ENCODE data around the gene RYR1. TPM values are rescaled to one million over a fixed set of nuclear protein-coding genes. Genes with fewer than 3 reads are reported as not detected.

The RYR1 gene
- total and polyA plus RNA-seq, 2 of the 8 experiments (the other 6 are each of a cell fraction or from before 2014, with no cell fraction given): 5.8 to 11.8 TPM

- no peaks in the 10 kb centered on the region for H3K79me2 ChIP-seq (ENCODE audit: control insufficient read depth in 1 of 2, insufficient read depth in 2 of 2, low read length in 2 of 2)
- no peak overlapping the region for H3K23ac ChIP-seq (ENCODE audit: insufficient read length)
- H3K9ac ChIP-seq (replicated peaks in 1 of 4; ENCODE audit: extremely low read depth in 1 of 4, low read depth in 3 of 4, low read length in 3 of 4): no peak overlapping the region
- H3K23me2 ChIP-seq (ENCODE audit: low read depth, low read length): no peaks in the 10 kb centered on the region
- H4K5ac ChIP-seq (ENCODE audit: insufficient read length, low read depth, low read length): no peak overlapping the region
- peaks cover 0 to 12% (median 2%) of the 10 kb centered on the region in 4 experiments; a peak in 3 of 7 replicates for H3K4me1 ChIP-seq (replicated peaks in 1 of 4; ENCODE audit: control insufficient read depth in 3 of 4, insufficient read depth in 4 of 4, low read length in 3 of 4)
- no peak for FAIRE-seq
- no peak overlapping the region for H4K8ac ChIP-seq (ENCODE audit: extremely low read depth, insufficient read depth, low read length)
- no peaks in the 10 kb centered on the region for H4K20me1 ChIP-seq (replicated peaks in 1 of 2; ENCODE audit: control insufficient read depth in 1 of 2, insufficient read depth in 2 of 2, low read length in 2 of 2)
- ChIA-PET POLR2A (ENCODE audit: partially characterized antibody) (interaction anchor here (0.7 to 1.4 kb wide), 3 partner anchors 10 to 116 kb away, joined by 3 to 4 read pairs (median 3); no protein-coding TSS in a partner anchor), CTCF (ENCODE audit: partially characterized antibody) (interaction anchor here (1.1 to 1.4 kb wide), 2 partner anchors 105 to 127 kb away, joined by 3 to 6 read pairs; partner anchors contain the start of gene FAM98C)
- no peak overlapping the region for H3K4ac ChIP-seq (replicated peaks; ENCODE audit: insufficient read length, low read depth, low read length)
- H3K56ac ChIP-seq (replicated peaks; ENCODE audit: insufficient read length, low read depth, low read length): no peak overlapping the region
- no peaks in the 10 kb centered on the region for H3K79me1 ChIP-seq (ENCODE audit: low read depth, low read length)
- H2BK120ac ChIP-seq (replicated peaks; ENCODE audit: low read depth, low read length): no peak overlapping the region
- H3K27me3 ChIP-seq (replicated peaks in 1 of 4; ENCODE audit: control insufficient read depth in 3 of 4, extremely low read depth in 1 of 4, insufficient read depth in 3 of 4, low read length in 3 of 4): no peaks in the 10 kb centered on the region
- H2AK5ac ChIP-seq (ENCODE audit: low read depth, low read length): no peak overlapping the region
- H2BK5ac ChIP-seq (ENCODE audit: low read depth, low read length): no peak overlapping the region
- H2AFZ ChIP-seq (ENCODE audit: low read length): no peak overlapping the region
- DNase-seq (ENCODE audit: low read depth in 1 of 2, low spot score in 2 of 2): no peak
- no peak overlapping the region for H2BK20ac ChIP-seq (ENCODE audit: low read length)
- H2BK12ac ChIP-seq (ENCODE audit: low read depth, low read length): no peak overlapping the region
- no peak overlapping the region for H3K18ac ChIP-seq (ENCODE audit: extremely low read depth, low read length)
- H4K91ac ChIP-seq (replicated peaks; ENCODE audit: insufficient read length, low read length): no peak overlapping the region
- H3K4me3 ChIP-seq (ENCODE audit: extremely low read depth in 1 of 4, insufficient read depth in 2 of 4, low read depth in 3 of 4, low read length in 4 of 4): no peak overlapping the region
- no peak overlapping the region for H3K27ac ChIP-seq (ENCODE audit: low read depth, low read length)
- H3K14ac ChIP-seq (ENCODE audit: insufficient read length): no peak overlapping the region
- no peak overlapping the region for H2BK15ac ChIP-seq (ENCODE audit: low read length)
- H3K4me2 ChIP-seq (ENCODE audit: insufficient read depth in 1 of 2, low read depth in 2 of 2, low read length in 2 of 2): no peak overlapping the region
- no peaks in the 10 kb centered on the region for H3K9me3 ChIP-seq (ENCODE audit: insufficient read depth in 2 of 2, low read depth in 1 of 2, low read length in 1 of 2)
- WGBS, 2 experiments (ENCODE audit: extremely low coverage in 1 of 2, insufficient coverage in 1 of 2, insufficient read length in 1 of 2, insufficient replicate concordance in 2 of 2, low coverage in 1 of 2, low lambda C conversion rate in 2 of 2, missing lambda C conversion rate in 1 of 2): 87% methylated on average over 12 of the region's 12 CpGs; no CpG with 5 or more reads in 1 of the 2 experiments
- H3K36me3 ChIP-seq (ENCODE audit: control insufficient read depth in 2 of 4, insufficient read depth in 4 of 4, low read length in 3 of 4): peaks cover 5 to 22% (median 12%) of the 10 kb centered on the region in 4 experiments; a peak in 7 of 8 replicates
- TF ChIP-seq SRF (IDR thresholded peaks at IDR 0.05; ENCODE audit: low read depth, low read length): no peak
- TF ChIP-seq EZH2 (IDR thresholded peaks at IDR 0.05; ENCODE audit: low read depth, low read length, severe bottlenecking): no peak
- no peak for TF ChIP-seq ATF3 (IDR thresholded peaks at IDR 0.05; ENCODE audit: insufficient read depth, low read depth, low read length)
- no peak for TF ChIP-seq BCL11A (IDR thresholded peaks at IDR 0.05; ENCODE audit: low read depth in 2 of 2, low read length in 2 of 2)
- no peak for TF ChIP-seq PHF8 (conservative IDR thresholded peaks at IDR 0.05; ENCODE audit: low read depth, low read length)
- TF ChIP-seq ATF2 (IDR thresholded peaks at IDR 0.05; ENCODE audit: low read length): no peak
- TF ChIP-seq SP2 (IDR thresholded peaks at IDR 0.05; ENCODE audit: low read length): no peak
- no peak for TF ChIP-seq BRCA1 (IDR thresholded peaks at IDR 0.05; ENCODE audit: low read depth, low read length)
- TF ChIP-seq TAF1 (IDR thresholded peaks at IDR 0.05; ENCODE audit: low read depth, low read length): no peak
- no peak for TF ChIP-seq SP1 (IDR thresholded peaks at IDR 0.05; ENCODE audit: low read depth, low read length)
Observed at GRCh38 chr19:38507551-38508127, 74.1 kb downstream of the RYR1 start.
